Sigmoid colon (tissue), 7 donors: ENCODE measurements around the gene EBP. TPM values are rescaled to one million over a fixed set of nuclear protein-coding genes. Genes with fewer than 3 reads are reported as not detected.

Experiments
- DNase-seq: peaks from one replicate; pipeline ENCODE4 v3.0.0-alpha.2; 2019
- H3K27ac ChIP-seq, 4 donors: fragments of 200-600 bp; sonication (generic); one replicate each; pipeline ENCODE4 v1.5.1; 2016 to 2019; ENCODE audit warnings: mild to moderate bottlenecking in 1 of 4
- H3K27me3 ChIP-seq, 3 donors: fragments of 200-600 bp; sonication (generic); one replicate each; pipeline ENCODE4 v1.5.1; 2019; ENCODE audit warnings: mild to moderate bottlenecking in 1 of 3
- H3K36me3 ChIP-seq, 4 donors: fragments of 200-600 bp; sonication (generic); one replicate each; pipeline ENCODE4 v1.5.1; 2016 to 2019
- H3K4me1 ChIP-seq, 4 donors: fragments of 200-600 bp; sonication (generic); one replicate each; pipeline ENCODE4 v1.5.1; 2017 to 2019
- H3K4me3 ChIP-seq, 4 donors: fragments of 200-600 bp; sonication (generic); one replicate each; pipeline ENCODE4 v1.5.1; 2017 to 2019; ENCODE audit warnings: mild to moderate bottlenecking in 2 of 4, moderate library complexity in 1 of 4
- H3K9me3 ChIP-seq, 4 donors: fragments of 200-600 bp in 3 of 4; sonication (generic) in 3 of 4; one replicate each; pipeline versions ENCODE4 v1.5.1 to v1.6.1; 2013 to 2019
- EP300 ChIP-seq, 4 donors: sonication (generic); formaldehyde crosslinking; IDR thresholded peaks; one replicate each; pipeline ENCODE4 v1.6.1; 2017; ENCODE audit warnings: antibody characterized with exemption in 4 of 4
- POLR2A ChIP-seq, 2 donors: fragments of 450-650 bp; IDR thresholded peaks; one replicate each; pipeline ENCODE4 v1.6.1; 2016; ENCODE audit warnings: antibody characterized with exemption in 2 of 2, mild to moderate bottlenecking in 2 of 2, moderate library complexity in 2 of 2
- POLR2AphosphoS5 ChIP-seq, 4 donors: sonication (generic); formaldehyde crosslinking; IDR thresholded peaks; one replicate each; pipeline ENCODE4 v1.6.1; 2017; ENCODE audit warnings: antibody characterized with exemption in 4 of 4
- WGBS, 2 donors: extraction: QIAGEN DNeasy Blood & Tissue Kit; methylation state at CpG; one replicate each; pipeline ENCODE4 v1.1.7; 2013; 5-methylcytosine and 5-hydroxymethylcytosine counted together
- intact Hi-C: fragments of 100-400 bp; cut with DNase I; formaldehyde crosslinking; loops from one replicate; pipeline ENCODE4 v1.15.1; 2023
- polyA plus RNA-seq, 3 donors: library from polyadenylated mRNA; stranded (reverse); fragments of 200-250 nt; gene quantifications; one replicate each; pipeline ENCODE4 v1.2.3, GENCODE V29; 2013
- total RNA-seq, 4 donors: library from RNA; depleted of rRNA; stranded (reverse); fragments of >200 nt; gene quantifications; one replicate each; pipeline ENCODE4 v1.1.0, GENCODE V29; 2016
- TF ChIP-seq, protein P1 (sequence below), 4 experiments: fragments of 450-650 bp in 3 of 4; fragments of 200-600 bp in 1 of 4; IDR thresholded peaks; one replicate each; pipeline ENCODE4 v1.5.1; 2016 to 2019; ENCODE audit warnings: antibody characterized with exemption in 4 of 4, mild to moderate bottlenecking in 3 of 4, moderate library complexity in 2 of 4
- donor health status: healthy with polysubstance abuse.
- donor health status: Bipolar disorder and iron deficiency.
- donor health status: healthy.

EBP gene
- total and polyA plus RNA-seq, 7 donors, result 14.3 to 310 (median 25.3) TPM

- no peak for TF ChIP-seq POLR2AphosphoS5 (IDR thresholded peaks at IDR 0.05)
- TF ChIP-seq EP300 (IDR thresholded peaks at IDR 0.05), result no peak
- TF ChIP-seq, protein P1, sequence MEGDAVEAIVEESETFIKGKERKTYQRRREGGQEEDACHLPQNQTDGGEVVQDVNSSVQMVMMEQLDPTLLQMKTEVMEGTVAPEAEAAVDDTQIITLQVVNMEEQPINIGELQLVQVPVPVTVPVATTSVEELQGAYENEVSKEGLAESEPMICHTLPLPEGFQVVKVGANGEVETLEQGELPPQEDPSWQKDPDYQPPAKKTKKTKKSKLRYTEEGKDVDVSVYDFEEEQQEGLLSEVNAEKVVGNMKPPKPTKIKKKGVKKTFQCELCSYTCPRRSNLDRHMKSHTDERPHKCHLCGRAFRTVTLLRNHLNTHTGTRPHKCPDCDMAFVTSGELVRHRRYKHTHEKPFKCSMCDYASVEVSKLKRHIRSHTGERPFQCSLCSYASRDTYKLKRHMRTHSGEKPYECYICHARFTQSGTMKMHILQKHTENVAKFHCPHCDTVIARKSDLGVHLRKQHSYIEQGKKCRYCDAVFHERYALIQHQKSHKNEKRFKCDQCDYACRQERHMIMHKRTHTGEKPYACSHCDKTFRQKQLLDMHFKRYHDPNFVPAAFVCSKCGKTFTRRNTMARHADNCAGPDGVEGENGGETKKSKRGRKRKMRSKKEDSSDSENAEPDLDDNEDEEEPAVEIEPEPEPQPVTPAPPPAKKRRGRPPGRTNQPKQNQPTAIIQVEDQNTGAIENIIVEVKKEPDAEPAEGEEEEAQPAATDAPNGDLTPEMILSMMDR (IDR thresholded peaks at IDR 0.05), result no peak
- TF ChIP-seq POLR2A (IDR thresholded peaks at IDR 0.05), result no peak
- Histone ChIP-seq H3K36me3 (peaks cover 0 to 13% (median 0%) of the 10 kb centered on the region in 4 donors), H3K27ac (no peak overlapping the region), H3K9me3 (no peaks in the 10 kb centered on the region), H3K4me1 (no peaks in the 10 kb centered on the region), H3K27me3 (no peaks in the 10 kb centered on the region), H3K4me3 (no peak overlapping the region)
- DNase-seq, result peak; percentile 4
- intact Hi-C loops, result no loop called here
- WGBS, 2 donors, result 97% methylated on average over 3 of the region's 3 CpGs
Observed at GRCh38 chrX:48530736-48531135, 9.1 kb downstream of the EBP start.

- Histone ChIP-seq H3K4me1 (no peaks in the 10 kb centered on the region), H3K27ac (peak overlapping the region in 1 of 4 donors; percentile 52), H3K4me3 (no peak overlapping the region), H3K36me3 (peaks cover 0 to 13% (median 0%) of the 10 kb centered on the region in 4 donors), H3K9me3 (no peaks in the 10 kb centered on the region), H3K27me3 (no peaks in the 10 kb centered on the region)
- intact Hi-C loops, result no loop called here
- peak; percentile 34 for DNase-seq
- 45 to 72% methylated on average over 5 of the region's 5 CpGs for WGBS, 2 donors
- no peak for TF ChIP-seq EP300 (IDR thresholded peaks at IDR 0.05)
- TF ChIP-seq POLR2A (IDR thresholded peaks at IDR 0.05), result no peak
- no peak for TF ChIP-seq POLR2AphosphoS5 (IDR thresholded peaks at IDR 0.05)
- TF ChIP-seq, protein P1 (IDR thresholded peaks at IDR 0.05), result no peak
Observed at GRCh38 chrX:48531358-48531959, 9.9 kb downstream of the EBP start.

GRCh38 chrX:48532161-48532560 is 10.6 kb downstream of the EBP start:
- Histone ChIP-seq H3K27ac (peak overlapping the region in 1 of 4 donors; percentile 20), H3K4me1 (no peaks in the 10 kb centered on the region), H3K4me3 (no peak overlapping the region), H3K36me3 (peaks cover 0 to 10% (median 0%) of the 10 kb centered on the region in 4 donors), H3K27me3 (no peaks in the 10 kb centered on the region), H3K9me3 (no peaks in the 10 kb centered on the region)
- DNase-seq, result no peak
- TF ChIP-seq, protein P1 (IDR thresholded peaks at IDR 0.05), result no peak
- no peak for TF ChIP-seq POLR2A (IDR thresholded peaks at IDR 0.05)
- no peak for TF ChIP-seq EP300 (IDR thresholded peaks at IDR 0.05)
- TF ChIP-seq POLR2AphosphoS5 (IDR thresholded peaks at IDR 0.05), result no peak
- intact Hi-C loops, result no loop called here
- WGBS, 2 donors, result 95 to 100% methylated on average over 1 of the region's 1 CpG

- no peaks in the 10 kb centered on the region for H3K9me3 ChIP-seq
- 97 to 98% methylated on average over 3 of the region's 3 CpGs for WGBS, 2 donors
- peak; percentile 10 for DNase-seq
- no peaks in the 10 kb centered on the region for H3K27me3 ChIP-seq
- no peak overlapping the region for H3K4me3 ChIP-seq
- no peak overlapping the region for H3K27ac ChIP-seq
- TF ChIP-seq EP300 (IDR thresholded peaks at IDR 0.05), result no peak
- TF ChIP-seq POLR2A (IDR thresholded peaks at IDR 0.05), result no peak
- no peaks in the 10 kb centered on the region for H3K4me1 ChIP-seq
- intact Hi-C loops, result no loop called here
- H3K36me3 ChIP-seq, result peaks cover 0 to under 1% (median 0%) of the 10 kb centered on the region in 4 donors
Observed at GRCh38 chrX:48533165-48533564, 11.6 kb downstream of the EBP start.

GRCh38 chrX:48538641-48539344 is 17.2 kb downstream of the EBP start:
- Histone ChIP-seq H3K27me3 (no peaks in the 10 kb centered on the region), H3K9me3 (no peaks in the 10 kb centered on the region), H3K36me3 (peaks cover 0 to 5% (median 0%) of the 10 kb centered on the region in 4 donors), H3K27ac (peak overlapping the region; percentile 88 to 91 (median 90)), H3K4me3 (peak overlapping the region in 3 of 4 donors; percentile 64 to 70 (median 67)), H3K4me1 (peaks cover 0 to 11% (median 3%) of the 10 kb centered on the region in 4 donors)
- TF ChIP-seq, protein P1 (IDR thresholded peaks at IDR 0.05), result no peak
- TF ChIP-seq POLR2A (IDR thresholded peaks at IDR 0.05) (no peak), EP300 (IDR thresholded peaks at IDR 0.05) (no peak), POLR2AphosphoS5 (IDR thresholded peaks at IDR 0.05) (no peak)
- 68 to 79% methylated on average over 23 of the region's 23 CpGs for WGBS, 2 donors
- peak; percentile 53 for DNase-seq
- intact Hi-C loops, result no loop called here
